ENCODE data around the gene ECE1. TPM values are rescaled to one million over a fixed set of nuclear protein-coding genes. Genes with fewer than 3 reads are reported as not detected.

Gene ECE1
- total and polyA plus RNA-seq, 10 of the 15 experiments (the other 5 are each of a cell fraction or from before 2014, with no cell fraction given) = 0.97 to 81.0 (median 37.0) TPM

DNA sequence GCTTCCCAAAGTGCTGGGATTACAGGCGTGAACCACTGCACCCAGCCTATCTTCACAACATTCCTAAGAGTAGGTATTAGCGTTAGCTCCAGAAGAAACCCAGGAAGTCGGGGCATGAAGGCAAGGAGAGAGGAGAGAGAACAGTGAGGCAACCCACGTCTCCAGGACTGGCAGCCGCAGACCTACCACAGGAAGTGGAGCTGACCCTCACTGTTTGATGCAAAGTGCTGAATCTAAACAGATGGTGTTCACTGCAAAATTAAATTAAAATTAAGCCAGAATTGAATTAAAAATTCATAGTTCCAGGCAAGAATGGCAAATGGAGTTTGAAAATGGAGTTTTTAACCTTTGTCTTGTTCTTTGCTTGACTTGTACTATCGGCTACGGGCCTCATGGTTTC is 6.7 kb downstream of the ECE1 start:
- no peaks in the 10 kb centered on the region for H3K9me3 ChIP-seq (replicated peaks; ENCODE audit: control insufficient read depth, insufficient read depth, low read length)
- no peaks in the 10 kb centered on the region for H3K27me3 ChIP-seq (replicated peaks in 1 of 2; ENCODE audit: control insufficient read depth in 2 of 2, insufficient read depth in 2 of 2, low read length in 1 of 2)
- peaks cover 0 to 9% of the 10 kb centered on the region in 2 experiments; a peak in 2 of 4 replicates for H3K36me3 ChIP-seq (ENCODE audit: control insufficient read depth in 2 of 2, insufficient read depth in 2 of 2, low read length in 1 of 2)
- ChIA-PET RAD21 (ENCODE audit: unreplicated experiment) (no interaction called here), POLR2A (interaction anchor here (0.5 kb wide), 1 partner anchor 598 kb away, joined by 3 read pairs; no protein-coding TSS in a partner anchor), SMC1A (ENCODE audit: uncharacterized antibody, unreplicated experiment) (no interaction called here), CTCF (interaction anchor here (19.3 kb wide), 1 partner anchor 13 kb away, joined by 131 read pairs; no protein-coding TSS in a partner anchor)
- DNase-seq (ENCODE audit: low read depth, low spot score) = no peak
- WGBS (ENCODE audit: insufficient coverage, insufficient replicate concordance, low lambda C conversion rate, missing lambda C conversion rate) = 73% methylated on average over 7 of the region's 7 CpGs
- H3K27ac ChIP-seq (ENCODE audit: control insufficient read depth, insufficient read depth) = no peak overlapping the region
- no peak overlapping the region for H2AFZ ChIP-seq (ENCODE audit: control insufficient read depth, low read depth, low read length)
- no peak overlapping the region for H3K4me2 ChIP-seq (ENCODE audit: control insufficient read depth, insufficient read depth)
- intact Hi-C loops (cut with micrococcal nuclease; ENCODE audit: unreplicated experiment) = no loop called here
- peaks cover 6% of the 10 kb centered on the region for H4K20me1 ChIP-seq (ENCODE audit: control insufficient read depth, insufficient read depth)
- no peak for FAIRE-seq
- in situ Hi-C loops (cut with MboI) = no loop called here
- peaks cover 6% of the 10 kb centered on the region for H3K4me1 ChIP-seq (ENCODE audit: control insufficient read depth, insufficient read depth, low read length)
- no peak overlapping the region for H3K4me3 ChIP-seq
- TF ChIP-seq ETV6 (conservative IDR thresholded peaks at IDR 0.05 in 1 of 2, IDR thresholded peaks at IDR 0.05 in 1 of 2; ENCODE audit: borderline replicate concordance in 1 of 2, low read depth in 1 of 2) (no peak), PAX8 (IDR thresholded peaks at IDR 0.05) (no peak), GATAD2B (conservative IDR thresholded peaks at IDR 0.05; ENCODE audit: low read depth) (no peak), MYC (IDR thresholded peaks at IDR 0.05; ENCODE audit: insufficient read depth, insufficient read length, insufficient replicate concordance, low read length, severe bottlenecking) (no peak), EZH2 (IDR thresholded peaks at IDR 0.05; ENCODE audit: borderline replicate concordance, control insufficient read depth, low read depth, low read length) (no peak), SMAD5 (IDR thresholded peaks at IDR 0.05; ENCODE audit: low read depth) (no peak), KLF5 (IDR thresholded peaks at IDR 0.05; ENCODE audit: partially characterized antibody) (no peak), YY1 (IDR thresholded peaks at IDR 0.05; ENCODE audit: low read depth, low read length) (no peak), CBX3 (IDR thresholded peaks at IDR 0.05; ENCODE audit: borderline replicate concordance, low read depth) (no peak), PML (IDR thresholded peaks at IDR 0.05; ENCODE audit: low read length) (no peak), RAD51 (IDR thresholded peaks at IDR 0.05) (no peak)
- TF ChIP-seq, protein P1, sequence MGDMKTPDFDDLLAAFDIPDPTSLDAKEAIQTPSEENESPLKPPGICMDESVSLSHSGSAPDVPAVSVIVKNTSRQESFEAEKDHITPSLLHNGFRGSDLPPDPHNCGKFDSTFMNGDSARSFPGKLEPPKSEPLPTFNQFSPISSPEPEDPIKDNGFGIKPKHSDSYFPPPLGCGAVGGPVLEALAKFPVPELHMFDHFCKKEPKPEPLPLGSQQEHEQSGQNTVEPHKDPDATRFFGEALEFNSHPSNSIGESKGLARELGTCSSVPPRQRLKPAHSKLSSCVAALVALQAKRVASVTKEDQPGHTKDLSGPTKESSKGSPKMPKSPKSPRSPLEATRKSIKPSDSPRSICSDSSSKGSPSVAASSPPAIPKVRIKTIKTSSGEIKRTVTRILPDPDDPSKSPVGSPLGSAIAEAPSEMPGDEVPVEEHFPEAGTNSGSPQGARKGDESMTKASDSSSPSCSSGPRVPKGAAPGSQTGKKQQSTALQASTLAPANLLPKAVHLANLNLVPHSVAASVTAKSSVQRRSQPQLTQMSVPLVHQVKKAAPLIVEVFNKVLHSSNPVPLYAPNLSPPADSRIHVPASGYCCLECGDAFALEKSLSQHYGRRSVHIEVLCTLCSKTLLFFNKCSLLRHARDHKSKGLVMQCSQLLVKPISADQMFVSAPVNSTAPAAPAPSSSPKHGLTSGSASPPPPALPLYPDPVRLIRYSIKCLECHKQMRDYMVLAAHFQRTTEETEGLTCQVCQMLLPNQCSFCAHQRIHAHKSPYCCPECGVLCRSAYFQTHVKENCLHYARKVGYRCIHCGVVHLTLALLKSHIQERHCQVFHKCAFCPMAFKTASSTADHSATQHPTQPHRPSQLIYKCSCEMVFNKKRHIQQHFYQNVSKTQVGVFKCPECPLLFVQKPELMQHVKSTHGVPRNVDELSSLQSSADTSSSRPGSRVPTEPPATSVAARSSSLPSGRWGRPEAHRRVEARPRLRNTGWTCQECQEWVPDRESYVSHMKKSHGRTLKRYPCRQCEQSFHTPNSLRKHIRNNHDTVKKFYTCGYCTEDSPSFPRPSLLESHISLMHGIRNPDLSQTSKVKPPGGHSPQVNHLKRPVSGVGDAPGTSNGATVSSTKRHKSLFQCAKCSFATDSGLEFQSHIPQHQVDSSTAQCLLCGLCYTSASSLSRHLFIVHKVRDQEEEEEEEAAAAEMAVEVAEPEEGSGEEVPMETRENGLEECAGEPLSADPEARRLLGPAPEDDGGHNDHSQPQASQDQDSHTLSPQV (IDR thresholded peaks at IDR 0.05) = no peak
- TF ChIP-seq, protein P2, sequence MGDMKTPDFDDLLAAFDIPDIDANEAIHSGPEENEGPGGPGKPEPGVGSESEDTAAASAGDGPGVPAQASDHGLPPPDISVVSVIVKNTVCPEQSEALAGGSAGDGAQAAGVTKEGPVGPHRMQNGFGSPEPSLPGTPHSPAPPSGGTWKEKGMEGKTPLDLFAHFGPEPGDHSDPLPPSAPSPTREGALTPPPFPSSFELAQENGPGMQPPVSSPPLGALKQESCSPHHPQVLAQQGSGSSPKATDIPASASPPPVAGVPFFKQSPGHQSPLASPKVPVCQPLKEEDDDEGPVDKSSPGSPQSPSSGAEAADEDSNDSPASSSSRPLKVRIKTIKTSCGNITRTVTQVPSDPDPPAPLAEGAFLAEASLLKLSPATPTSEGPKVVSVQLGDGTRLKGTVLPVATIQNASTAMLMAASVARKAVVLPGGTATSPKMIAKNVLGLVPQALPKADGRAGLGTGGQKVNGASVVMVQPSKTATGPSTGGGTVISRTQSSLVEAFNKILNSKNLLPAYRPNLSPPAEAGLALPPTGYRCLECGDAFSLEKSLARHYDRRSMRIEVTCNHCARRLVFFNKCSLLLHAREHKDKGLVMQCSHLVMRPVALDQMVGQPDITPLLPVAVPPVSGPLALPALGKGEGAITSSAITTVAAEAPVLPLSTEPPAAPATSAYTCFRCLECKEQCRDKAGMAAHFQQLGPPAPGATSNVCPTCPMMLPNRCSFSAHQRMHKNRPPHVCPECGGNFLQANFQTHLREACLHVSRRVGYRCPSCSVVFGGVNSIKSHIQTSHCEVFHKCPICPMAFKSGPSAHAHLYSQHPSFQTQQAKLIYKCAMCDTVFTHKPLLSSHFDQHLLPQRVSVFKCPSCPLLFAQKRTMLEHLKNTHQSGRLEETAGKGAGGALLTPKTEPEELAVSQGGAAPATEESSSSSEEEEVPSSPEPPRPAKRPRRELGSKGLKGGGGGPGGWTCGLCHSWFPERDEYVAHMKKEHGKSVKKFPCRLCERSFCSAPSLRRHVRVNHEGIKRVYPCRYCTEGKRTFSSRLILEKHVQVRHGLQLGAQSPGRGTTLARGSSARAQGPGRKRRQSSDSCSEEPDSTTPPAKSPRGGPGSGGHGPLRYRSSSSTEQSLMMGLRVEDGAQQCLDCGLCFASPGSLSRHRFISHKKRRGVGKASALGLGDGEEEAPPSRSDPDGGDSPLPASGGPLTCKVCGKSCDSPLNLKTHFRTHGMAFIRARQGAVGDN (IDR thresholded peaks at IDR 0.05) = no peak
- TF ChIP-seq, protein P3, sequence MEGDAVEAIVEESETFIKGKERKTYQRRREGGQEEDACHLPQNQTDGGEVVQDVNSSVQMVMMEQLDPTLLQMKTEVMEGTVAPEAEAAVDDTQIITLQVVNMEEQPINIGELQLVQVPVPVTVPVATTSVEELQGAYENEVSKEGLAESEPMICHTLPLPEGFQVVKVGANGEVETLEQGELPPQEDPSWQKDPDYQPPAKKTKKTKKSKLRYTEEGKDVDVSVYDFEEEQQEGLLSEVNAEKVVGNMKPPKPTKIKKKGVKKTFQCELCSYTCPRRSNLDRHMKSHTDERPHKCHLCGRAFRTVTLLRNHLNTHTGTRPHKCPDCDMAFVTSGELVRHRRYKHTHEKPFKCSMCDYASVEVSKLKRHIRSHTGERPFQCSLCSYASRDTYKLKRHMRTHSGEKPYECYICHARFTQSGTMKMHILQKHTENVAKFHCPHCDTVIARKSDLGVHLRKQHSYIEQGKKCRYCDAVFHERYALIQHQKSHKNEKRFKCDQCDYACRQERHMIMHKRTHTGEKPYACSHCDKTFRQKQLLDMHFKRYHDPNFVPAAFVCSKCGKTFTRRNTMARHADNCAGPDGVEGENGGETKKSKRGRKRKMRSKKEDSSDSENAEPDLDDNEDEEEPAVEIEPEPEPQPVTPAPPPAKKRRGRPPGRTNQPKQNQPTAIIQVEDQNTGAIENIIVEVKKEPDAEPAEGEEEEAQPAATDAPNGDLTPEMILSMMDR (IDR thresholded peaks at IDR 0.05 in 2 of 3, conservative IDR thresholded peaks at IDR 0.05 in 1 of 3; ENCODE audit: control insufficient read depth in 2 of 3, extremely low read depth in 1 of 3, insufficient read depth in 1 of 3, low read depth in 3 of 3, low read length in 3 of 3) = no peak
- no peak for ATAC-seq
- no peaks in the 10 kb centered on the region for H3K79me2 ChIP-seq (ENCODE audit: control insufficient read depth, insufficient read depth, low read length)
- no peak overlapping the region for H3K9ac ChIP-seq (ENCODE audit: control insufficient read depth, insufficient read depth, low read length)
- no TSS peak for BruUV-seq (replicated peaks)

All from GM12878 (cell line).